HG03565 (cell line): ENCODE measurements around the gene CISTR.
"Not testable (repeated sequence)": the region's sequence is repeated elsewhere in the genome, so short reads cannot be mapped to it uniquely, and the experiment has no call there.

ENCODE experiments used
- ATAC-seq: cut with Tn5 transposase; IDR thresholded peaks from one replicate; pipeline ENCODE4 v1.9.1; 2021; ENCODE audit warnings: mild to moderate bottlenecking, moderate library complexity; ENCODE audit not compliant: unreplicated experiment

CISTR gene

GRCh38 chr12:53720946-53721345 lies 30.8 kb downstream of the CISTR start:
- ATAC-seq = no peak

DNA sequence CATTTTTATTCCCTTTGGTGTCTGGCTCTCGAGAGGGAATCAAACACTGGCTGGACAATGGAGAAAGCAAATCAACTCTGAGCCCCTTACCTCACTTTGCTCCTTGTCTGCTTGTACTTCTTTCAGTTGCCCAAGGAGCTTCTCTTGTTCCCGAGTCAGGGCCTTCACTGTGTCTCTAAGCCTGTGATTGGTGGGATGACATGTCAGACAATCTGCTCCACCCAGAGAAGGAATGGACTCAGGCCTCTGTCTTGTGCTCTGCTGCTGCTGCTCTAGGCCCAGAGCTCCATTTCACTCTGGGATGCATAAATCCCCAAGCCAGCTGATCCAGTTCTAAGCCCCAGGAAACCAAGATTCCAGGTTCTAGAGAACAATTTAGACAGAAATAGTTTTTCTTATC lies 32.1 kb downstream of the CISTR start:
- no peak for ATAC-seq

- not testable (repeated sequence) for ATAC-seq
Measured at GRCh38 chr12:53718567-53718966, 33.2 kb downstream of the CISTR start.

DNA sequence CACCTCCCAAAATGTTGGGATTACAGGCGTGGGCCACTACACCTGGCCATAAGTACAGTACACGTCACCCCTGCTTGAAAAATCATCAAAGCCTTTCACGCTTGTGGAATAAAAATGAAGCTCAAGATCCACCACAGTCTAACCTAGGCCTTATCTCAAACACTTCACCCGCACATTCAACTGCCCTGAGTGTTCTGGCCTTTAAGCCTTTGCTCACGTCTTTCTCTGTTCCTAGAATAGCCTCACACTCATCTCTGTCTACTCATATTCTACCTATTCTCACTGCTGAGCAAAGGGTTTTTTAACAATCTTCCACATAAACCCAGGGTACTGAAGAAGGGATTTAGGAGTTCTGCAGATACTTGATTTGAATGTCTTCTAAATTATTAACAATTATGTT lies 34.5 kb downstream of the CISTR start:
- ATAC-seq = no peak

DNA sequence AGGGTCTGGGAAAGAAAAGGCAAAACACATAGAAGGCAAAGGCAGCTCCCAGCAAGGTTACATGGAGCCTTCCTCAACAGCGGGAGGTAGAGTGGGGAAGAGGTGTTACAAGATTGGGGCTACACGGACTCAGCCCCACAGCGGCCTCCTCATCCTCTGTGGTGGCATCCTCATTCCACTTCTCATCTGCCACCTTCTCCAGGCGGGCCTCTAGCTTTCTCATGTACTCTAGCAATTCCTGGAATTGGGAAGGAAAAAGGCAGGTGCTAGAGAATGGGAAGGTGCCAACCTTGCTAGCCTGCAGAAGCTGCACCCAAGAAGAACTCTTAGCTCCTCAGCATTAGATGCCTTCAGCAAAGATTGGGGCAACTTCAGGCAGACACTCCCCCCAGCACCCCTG lies 37.8 kb downstream of the CISTR start:
- ATAC-seq = no peak

- ATAC-seq = no peak
Measured at GRCh38 chr12:53713516-53713915, 38.3 kb downstream of the CISTR start.

- ATAC-seq = no peak
Measured at GRCh38 chr12:53712059-53712643, 39.6 kb downstream of the CISTR start.

DNA sequence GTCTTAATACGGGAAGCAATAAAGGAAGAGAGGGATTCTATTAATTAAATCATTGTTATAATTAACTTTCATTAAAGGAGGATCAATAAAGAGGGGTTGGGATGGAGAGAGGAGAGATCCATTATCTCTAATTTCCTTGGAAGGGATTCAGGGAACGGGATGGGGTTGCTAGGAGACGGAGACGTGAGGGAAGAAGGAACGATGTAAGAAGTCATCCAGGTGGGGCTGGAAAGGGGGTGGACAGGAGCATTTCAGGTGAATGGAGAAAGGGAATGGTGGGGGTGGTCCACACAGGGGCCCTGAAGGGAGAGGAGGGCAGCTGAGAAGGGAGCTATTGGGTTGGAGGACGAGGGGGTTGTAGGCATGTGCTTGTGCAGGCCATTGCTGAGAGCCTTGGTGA lies 41.7 kb downstream of the CISTR start:
- ATAC-seq = no peak

- no peak for ATAC-seq
Measured at GRCh38 chr12:53709671-53710070, 42.1 kb downstream of the CISTR start.

GRCh38 chr12:53706080-53706479 lies 45.7 kb downstream of the CISTR start:
- ATAC-seq = no peak

DNA sequence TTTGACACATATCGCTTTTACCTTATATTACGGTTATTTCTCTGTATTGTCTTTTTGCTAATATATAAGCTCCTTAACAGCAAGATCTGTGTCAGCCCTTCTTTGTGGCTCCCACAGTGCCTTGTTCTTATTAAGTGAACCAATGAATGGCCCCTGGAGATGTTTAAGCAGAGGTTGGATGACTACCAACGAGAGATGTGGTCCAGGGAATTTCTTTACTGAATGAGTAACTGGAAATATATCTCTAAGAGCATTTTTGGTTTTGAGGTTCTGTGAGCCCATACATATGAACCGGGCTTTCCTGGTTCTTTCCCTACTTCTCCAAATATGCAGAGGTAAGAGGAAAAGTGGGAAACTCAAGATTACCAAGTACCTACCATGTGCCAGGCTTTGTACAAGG lies 48.0 kb downstream of the CISTR start:
- no peak for ATAC-seq

- no peak for ATAC-seq
Measured at GRCh38 chr12:53701518-53702264, 50.1 kb downstream of the CISTR start.

GRCh38 chr12:53700567-53700966 lies 51.2 kb downstream of the CISTR start:
- ATAC-seq = no peak

DNA sequence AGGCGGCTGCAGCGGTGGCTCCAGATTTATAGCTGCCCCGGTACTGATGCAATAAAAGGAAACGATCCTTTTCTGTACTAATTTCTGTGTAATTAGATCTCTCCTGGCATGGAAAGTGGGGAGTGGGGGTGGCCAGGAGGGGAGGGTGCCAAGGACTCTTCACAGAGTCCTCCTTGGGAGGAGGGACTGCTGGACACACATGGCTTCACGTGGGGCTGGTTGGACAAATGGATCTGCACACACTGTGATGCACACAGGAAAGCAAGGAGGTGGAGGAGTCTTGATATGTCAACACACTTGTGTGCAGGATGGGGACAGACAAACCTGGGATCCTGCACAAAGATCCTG lies 52.1 kb downstream of the CISTR start:
- no peak for ATAC-seq

- no peak for ATAC-seq
Measured at GRCh38 chr12:53698948-53699677, 52.7 kb downstream of the CISTR start.

GRCh38 chr12:53696655-53697331 lies 55.0 kb downstream of the CISTR start:
- no peak for ATAC-seq
